ENCODE measurements around the gene ZFYVE28. TPM values are rescaled to one million over a fixed set of nuclear protein-coding genes. Genes with fewer than 3 reads are reported as not detected.

The ZFYVE28 gene
- total RNA-seq, 2 experiments from 2014 or later: 9.6 to 10.3 TPM

- CTCF ChIA-PET: interaction anchor here (1.1 kb wide), 1 partner anchor 78 kb away, joined by 4 read pairs; no protein-coding TSS in a partner anchor
- POLR2A ChIA-PET: no interaction called here
These were observed 55.3 kb downstream of the ZFYVE28 start for GRCh38 chr4:2363056-2363721.

- ChIA-PET CTCF (interaction anchor here (0.7 kb wide), 1 partner anchor 142 kb away, joined by 3 read pairs; no protein-coding TSS in a partner anchor), POLR2A (no interaction called here)
These were observed 56.0 kb downstream of the ZFYVE28 start for GRCh38 chr4:2362266-2363055.

DNA sequence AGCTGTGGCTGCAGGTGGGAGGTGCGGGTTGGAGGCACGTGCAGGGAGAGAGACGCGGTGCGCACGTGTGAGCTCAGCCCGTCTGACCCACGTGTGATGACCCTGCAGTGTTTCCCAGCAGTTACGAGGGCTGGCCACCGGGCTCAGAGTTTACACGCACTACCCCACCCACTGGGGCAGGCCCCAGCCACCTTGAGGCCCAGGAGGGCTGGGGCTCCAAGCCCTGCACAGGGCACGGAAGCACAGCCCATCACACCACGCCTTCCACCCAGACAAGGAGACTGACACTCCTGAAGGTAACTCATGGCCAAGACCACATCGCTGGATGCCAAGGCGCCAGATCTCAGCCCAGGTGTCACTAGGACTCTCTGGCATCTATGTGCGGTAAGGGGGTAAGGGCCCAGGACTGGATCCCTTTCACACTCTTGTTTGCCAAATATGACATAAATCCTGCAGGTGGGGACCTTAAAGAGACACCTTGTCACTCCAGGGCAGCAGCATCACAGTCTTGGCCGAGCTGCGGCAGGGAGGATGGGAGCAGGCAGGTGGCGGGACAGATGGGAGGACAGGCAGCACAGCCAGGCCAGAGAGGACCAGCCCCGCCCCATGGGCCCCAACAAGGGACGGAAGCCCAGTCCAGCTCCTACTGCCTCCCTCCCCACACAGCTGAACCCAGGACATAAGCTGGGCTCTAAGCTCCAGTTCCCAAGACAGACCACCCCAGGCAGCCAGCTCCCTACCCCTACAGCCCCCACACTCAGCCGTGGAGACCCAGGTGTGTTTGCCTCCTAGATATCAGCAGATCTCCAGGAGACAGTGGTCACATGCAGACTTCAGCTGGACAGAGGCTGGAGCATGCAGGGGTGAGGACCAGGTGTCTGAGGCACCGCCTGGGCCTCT, 56.8 kb downstream of the ZFYVE28 start:
- ChIA-PET POLR2A (no interaction called here), CTCF (interaction anchor here (0.7 to 1.4 kb wide), 2 partner anchors 80 to 141 kb away, joined by 3 read pairs; no protein-coding TSS in a partner anchor)

DNA sequence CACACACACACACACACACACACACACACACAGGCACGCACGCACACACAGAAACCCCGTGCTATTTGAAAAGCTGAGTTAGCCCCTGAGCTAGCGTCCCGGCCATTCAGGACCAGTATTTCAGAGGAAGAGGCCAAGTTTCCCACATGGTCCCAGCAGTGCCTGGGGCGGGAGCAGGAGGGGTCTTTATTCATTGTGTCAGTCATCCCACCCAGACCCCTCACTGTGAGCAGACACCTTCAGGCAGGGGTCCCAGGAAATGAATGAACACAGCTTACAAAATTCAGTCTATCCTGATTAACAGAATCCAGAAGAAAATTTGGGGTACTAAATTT, 58.1 kb downstream of the ZFYVE28 start:
- CTCF ChIA-PET: interaction anchor here (1.4 kb wide), 1 partner anchor 81 kb away, joined by 3 read pairs; no protein-coding TSS in a partner anchor

GRCh38 chr4:2359591-2360395, 58.7 kb downstream of the ZFYVE28 start:
- ChIA-PET POLR2A (no interaction called here), CTCF (interaction anchor here (1.4 kb wide), 1 partner anchor 82 kb away, joined by 3 read pairs; no protein-coding TSS in a partner anchor)

More for the DNA sequence above, 58.1 kb downstream of the ZFYVE28 start:
- POLR2A ChIA-PET: no interaction called here

DNA sequence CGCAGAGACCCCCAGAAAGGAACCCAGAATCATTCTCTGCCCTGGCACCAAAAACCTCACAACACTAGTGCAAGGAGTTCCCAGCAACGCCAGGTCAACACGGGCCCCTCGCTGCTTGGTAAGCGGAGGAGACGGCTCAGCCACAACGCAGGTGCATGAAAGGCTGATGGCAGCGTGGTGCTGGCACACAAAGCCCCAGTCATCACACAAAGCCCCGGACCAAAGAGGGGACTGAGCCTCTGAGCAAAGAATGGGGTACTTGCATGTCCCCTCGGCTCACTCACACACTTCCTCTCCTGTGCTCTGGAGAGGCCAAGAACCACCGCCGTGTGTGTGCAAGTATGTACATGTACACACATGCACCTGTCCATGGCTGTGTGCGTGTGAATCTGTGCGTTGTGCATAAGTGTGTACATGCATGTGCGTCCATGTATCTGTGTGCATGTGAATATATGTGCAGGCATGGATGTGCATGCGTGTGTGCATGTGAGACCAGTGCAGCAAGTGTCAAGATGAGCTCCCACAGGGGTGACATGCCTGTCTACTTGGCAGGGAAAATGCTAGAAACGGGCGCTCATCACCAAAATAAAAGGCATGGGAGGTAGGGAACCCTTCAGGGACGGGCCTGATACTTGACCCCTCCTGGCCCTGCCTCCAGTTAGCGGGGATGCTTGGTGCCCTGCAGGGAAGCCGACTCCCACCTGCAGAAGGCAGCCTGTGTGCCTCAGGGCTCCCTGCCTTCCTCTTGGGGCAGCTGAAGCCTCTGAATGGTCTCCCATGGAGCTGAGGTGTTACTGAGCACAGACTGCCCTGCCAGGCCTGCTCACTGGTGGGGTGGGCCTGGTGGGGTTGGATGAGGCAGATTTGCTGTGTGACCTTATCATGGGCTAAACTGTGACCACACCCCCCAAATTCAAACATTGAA, 60.4 kb downstream of the ZFYVE28 start:
- POLR2A ChIA-PET: interaction anchor here (0.9 kb wide), 1 partner anchor 55 kb away, joined by 3 read pairs; no protein-coding TSS in a partner anchor
- CTCF ChIA-PET: no interaction called here

DNA sequence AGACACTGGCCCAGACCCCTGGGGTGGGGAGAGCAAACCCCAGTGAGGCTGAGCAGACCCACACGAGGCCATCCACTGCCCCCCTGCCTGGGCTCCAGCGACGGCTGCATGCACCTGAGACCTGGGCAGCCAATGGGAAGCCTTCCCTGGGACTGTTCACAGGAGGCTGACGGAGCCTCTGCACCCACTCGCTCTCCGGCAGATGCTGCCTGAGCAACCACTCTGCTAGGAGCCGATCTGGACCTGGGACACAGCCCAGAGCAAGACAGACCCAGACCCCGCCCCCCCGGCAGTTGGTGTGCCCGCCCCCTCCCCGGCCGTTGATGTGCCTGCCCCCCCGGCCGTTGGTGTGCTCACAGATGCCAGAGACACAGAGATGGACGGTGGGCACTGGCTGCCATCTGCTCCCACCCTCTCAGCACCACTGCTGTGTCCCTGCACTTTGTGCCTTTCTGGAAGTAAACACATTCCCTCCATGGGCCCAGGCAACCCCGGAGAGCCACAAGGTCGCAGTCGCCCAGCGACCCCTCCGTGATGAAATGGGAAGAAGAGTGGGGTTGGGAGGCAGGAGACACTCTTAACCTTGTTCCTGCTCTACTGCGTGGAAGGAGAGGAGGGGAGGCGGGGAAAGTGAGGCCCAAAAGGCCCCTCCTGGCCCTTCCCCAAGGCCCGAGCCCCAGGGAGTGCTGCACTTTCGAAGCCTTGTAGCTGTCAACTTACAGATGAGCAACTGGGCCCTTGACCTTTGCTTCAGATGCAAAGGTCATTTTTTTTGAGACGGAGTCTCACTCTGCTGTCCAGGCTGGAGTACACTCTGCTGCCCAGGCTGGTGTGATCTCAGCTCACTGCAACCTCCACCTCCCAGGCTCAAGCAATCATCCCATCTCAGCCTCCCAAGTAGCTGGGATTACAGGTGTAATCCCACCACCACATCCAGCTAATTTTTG, 62.0 kb downstream of the ZFYVE28 start:
- ChIA-PET CTCF (no interaction called here), POLR2A (no interaction called here)

GRCh38 chr4:2354760-2355159, 63.7 kb downstream of the ZFYVE28 start:
- CTCF ChIA-PET: interaction anchor here (0.9 to 1.4 kb wide), 2 partner anchors 15 to 85 kb away, joined by 3 to 4 read pairs; no protein-coding TSS in a partner anchor
- POLR2A ChIA-PET: interaction anchor here (0.6 kb wide), 1 partner anchor 75 kb away, joined by 8 read pairs; no protein-coding TSS in a partner anchor

- ChIA-PET CTCF (interaction anchor here (0.7 to 1.4 kb wide), 3 partner anchors 14 to 234 kb away, joined by 3 to 4 read pairs (median 3); no protein-coding TSS in a partner anchor), POLR2A (no interaction called here)
These were observed 64.3 kb downstream of the ZFYVE28 start for GRCh38 chr4:2354118-2354517.

DNA sequence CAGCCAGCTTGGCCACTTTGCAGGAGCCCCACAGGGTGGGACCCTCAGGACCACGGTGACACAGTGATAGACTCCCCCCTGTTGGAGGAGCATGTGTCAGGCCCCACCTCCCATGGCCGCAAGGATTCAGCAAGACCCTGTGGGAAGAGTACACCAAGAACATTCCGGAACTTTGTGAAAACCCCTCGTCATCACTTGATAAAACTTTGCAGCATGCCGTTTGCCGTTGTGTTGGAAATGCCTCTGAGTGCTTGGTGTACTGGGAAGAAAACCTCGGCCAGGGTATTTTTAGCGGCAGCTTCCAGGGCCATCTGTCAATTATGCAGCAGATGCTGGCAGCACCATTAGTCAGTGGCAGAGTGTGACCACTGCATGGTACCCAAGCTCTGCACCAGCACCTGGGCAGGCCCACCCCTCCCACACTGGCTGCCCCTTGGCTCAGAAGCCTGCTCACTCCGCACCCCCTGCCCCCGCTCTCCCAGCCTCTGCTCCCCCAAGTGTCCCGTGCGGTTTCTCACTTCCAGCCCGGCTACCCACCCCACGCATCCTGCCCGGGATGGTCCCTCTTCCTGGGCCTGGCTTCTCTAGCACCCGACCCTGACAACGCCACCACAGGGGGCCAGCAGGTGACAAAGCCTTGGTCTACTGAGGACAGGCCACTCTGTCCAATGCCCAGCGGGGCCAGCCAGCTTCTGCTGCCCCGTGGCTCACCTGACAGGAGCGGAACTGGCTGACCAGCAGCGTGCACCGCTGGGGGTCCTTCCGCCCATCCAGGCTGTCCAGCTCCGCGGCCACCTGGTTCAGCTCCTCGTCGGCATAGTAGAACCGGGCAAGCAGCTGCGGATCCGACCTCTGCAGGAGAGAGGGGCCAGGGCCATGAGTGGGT, 65.0 kb downstream of the ZFYVE28 start:
- ChIA-PET CTCF (interaction anchor here (0.7 to 1.4 kb wide), 3 partner anchors 14 to 234 kb away, joined by 3 to 4 read pairs (median 3); no protein-coding TSS in a partner anchor), POLR2A (no interaction called here)

DNA sequence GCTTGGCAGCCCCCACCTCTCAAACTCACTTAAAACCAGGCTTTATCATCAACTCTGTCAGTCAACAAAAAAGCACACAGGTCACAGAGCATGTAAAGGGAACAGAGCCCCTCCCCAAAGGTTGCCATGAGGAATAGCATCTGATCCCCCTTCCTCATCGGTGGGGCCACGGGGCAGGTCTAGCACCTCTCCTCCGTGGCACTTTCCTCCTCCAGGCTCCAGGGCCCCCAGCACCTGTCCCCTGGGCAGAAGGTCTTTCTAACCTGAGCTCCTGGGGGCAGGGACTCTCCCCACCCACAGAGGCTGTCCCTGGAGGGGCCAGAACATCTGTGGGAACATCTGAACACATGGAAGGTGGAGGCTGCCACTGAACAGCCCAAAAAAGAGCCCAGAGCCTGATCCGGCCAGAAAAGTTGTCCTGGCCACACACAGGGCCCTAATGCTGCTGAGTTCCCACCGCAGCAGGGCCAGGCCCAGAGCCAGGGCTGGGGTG, 65.7 kb downstream of the ZFYVE28 start:
- POLR2A ChIA-PET: interaction anchor here (0.7 kb wide), 1 partner anchor 341 kb away, joined by 3 read pairs; no protein-coding TSS in a partner anchor
- CTCF ChIA-PET: no interaction called here

DNA sequence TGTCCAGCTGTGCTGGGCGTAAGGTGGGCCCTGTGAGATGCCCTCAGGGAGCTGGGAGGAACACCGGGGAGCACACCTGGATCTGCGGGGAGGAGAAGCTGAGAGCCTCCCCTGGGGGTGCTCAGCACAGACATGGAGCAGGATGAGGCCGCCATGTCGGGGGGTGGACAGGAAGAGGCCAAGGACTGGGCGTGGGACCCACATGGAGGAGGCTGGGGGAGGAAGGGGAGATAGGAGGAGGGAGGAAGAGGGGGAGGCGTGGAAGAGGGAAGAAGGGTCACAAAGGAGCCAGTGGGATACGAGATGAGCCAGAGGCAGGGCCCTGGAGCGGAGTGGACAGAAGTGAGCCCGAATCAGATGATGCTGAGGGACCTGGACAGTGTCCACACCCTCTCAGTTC, 66.3 kb downstream of the ZFYVE28 start:
- ChIA-PET CTCF (no interaction called here), POLR2A (interaction anchor here (0.7 kb wide), 1 partner anchor 340 kb away, joined by 3 read pairs; no protein-coding TSS in a partner anchor)

- CTCF ChIA-PET: no interaction called here
- POLR2A ChIA-PET: interaction anchor here (0.7 kb wide), 1 partner anchor 15 kb away, joined by 3 read pairs; no protein-coding TSS in a partner anchor
These were observed 67.5 kb downstream of the ZFYVE28 start for GRCh38 chr4:2350982-2351381.

GRCh38 chr4:2348786-2349185, 69.7 kb downstream of the ZFYVE28 start:
- POLR2A ChIA-PET: no interaction called here
- CTCF ChIA-PET: no interaction called here

GRCh38 chr4:2347190-2347589, 71.3 kb downstream of the ZFYVE28 start:
- ChIA-PET POLR2A (no interaction called here), CTCF (no interaction called here)

Measured in activated CD8-positive, alpha-beta memory T cell treated with anti-CD3 and anti-CD28 coated beads for 36 hours (primary cell).